Measurements from ENCODE around the gene ACBD4. TPM values are rescaled to one million over a fixed set of nuclear protein-coding genes. Genes with fewer than 3 reads are reported as not detected.

ACBD4 gene
- polyA plus RNA-seq, 1 of the 3 experiments (the other 2 are of a cell fraction), result 15.8 TPM

DNA sequence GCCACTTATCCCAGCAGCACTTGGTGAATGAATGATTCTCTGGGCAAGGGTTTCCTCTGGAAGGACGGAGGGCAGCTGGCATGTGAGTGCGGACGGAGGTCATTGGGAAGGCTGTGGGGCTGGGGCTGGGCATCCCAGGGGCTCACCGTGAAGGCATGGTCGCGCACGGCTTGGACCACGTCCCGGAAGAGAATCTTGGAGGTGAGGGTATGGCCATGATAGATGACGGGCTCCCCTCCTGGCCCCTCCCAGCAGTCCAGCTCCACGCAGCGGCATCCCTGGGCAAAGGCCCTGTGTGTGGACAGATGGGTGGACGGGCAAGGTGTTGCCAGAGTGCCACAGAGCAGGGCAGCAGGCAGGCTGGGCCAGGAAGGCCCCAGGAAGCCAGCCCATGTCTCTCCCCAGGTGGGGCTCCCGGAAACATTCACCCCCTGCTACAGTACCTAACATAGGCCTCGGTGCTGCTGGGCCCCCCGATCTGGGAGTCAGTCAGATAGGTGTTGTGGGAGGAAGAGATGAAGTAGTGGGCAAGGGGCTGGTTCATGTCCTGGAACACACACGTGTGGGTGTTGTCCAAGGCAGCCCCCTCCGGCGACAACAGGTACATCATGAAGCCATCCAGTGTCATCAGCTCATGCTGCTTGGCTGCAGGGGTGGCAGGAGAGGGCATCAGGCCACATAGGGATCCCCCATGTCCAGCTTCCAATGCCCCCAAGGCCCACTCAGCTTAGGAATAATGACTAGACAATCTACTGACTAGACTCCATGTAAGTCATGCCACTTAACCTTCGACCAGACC lies 17.4 kb upstream of the ACBD4 start:
- 96% methylated on average over 11 of the region's 20 CpGs for WGBS (ENCODE audit: low lambda C conversion rate)
- POLR2A ChIA-PET, result no interaction called here
- H3K79me2 ChIP-seq (ENCODE audit: insufficient read depth), result peaks cover 18% of the 10 kb centered on the region

DNA sequence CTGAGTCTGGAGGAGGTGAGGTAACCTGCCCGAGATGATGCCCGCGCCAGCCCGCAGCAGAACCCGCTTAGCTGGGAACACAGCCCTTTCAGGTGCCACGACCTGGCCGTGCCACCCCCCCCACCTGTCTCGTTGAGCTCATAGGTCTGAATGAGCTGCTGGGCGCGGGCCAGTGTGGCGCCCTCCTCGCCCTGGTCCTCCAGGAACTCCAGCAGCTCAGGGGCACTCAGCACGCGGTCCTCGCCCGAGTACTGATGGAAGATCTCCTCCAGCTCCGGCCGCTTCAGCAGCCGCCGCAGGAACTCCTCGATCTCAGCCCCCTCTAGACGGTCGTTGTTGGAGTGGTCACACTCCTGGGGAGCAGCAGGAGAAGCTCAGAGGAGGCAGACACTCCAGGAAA lies 16.8 kb upstream of the ACBD4 start:
- TF ChIP-seq TEAD4 (IDR thresholded peaks at IDR 0.05; ENCODE audit: borderline replicate concordance, insufficient read depth) (no peak), MEF2A (IDR thresholded peaks at IDR 0.05; ENCODE audit: borderline replicate concordance, low read depth) (no peak), GABPA (IDR thresholded peaks at IDR 0.05; ENCODE audit: low read depth) (no peak), EP300 (IDR thresholded peaks at IDR 0.05; ENCODE audit: borderline replicate concordance in 1 of 2, low read depth in 1 of 2, low read length in 1 of 2) (no peak), CHD2 (IDR thresholded peaks at IDR 0.05; ENCODE audit: low read length, partially characterized antibody) (no peak), RAD21 (IDR thresholded peaks at IDR 0.05; ENCODE audit: low read length) (no peak), FOXM1 (IDR thresholded peaks at IDR 0.05; ENCODE audit: low read depth) (no peak), SMC3 (IDR thresholded peaks at IDR 0.05; ENCODE audit: low read depth, low read length) (no peak), RXRA (IDR thresholded peaks at IDR 0.05; ENCODE audit: borderline replicate concordance, low read depth) (no peak), GATA2 (CRISPR knock-in tag; IDR thresholded peaks at IDR 0.05) (no peak), NRF1 (IDR thresholded peaks at IDR 0.05; ENCODE audit: low read depth, low read length) (no peak), ELF1 (IDR thresholded peaks at IDR 0.05) (no peak)
- TF ChIP-seq, protein P1, sequence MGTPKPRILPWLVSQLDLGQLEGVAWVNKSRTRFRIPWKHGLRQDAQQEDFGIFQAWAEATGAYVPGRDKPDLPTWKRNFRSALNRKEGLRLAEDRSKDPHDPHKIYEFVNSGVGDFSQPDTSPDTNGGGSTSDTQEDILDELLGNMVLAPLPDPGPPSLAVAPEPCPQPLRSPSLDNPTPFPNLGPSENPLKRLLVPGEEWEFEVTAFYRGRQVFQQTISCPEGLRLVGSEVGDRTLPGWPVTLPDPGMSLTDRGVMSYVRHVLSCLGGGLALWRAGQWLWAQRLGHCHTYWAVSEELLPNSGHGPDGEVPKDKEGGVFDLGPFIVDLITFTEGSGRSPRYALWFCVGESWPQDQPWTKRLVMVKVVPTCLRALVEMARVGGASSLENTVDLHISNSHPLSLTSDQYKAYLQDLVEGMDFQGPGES (IDR thresholded peaks at IDR 0.05; ENCODE audit: low read depth, low read length), result no peak
- TF ChIP-seq, protein P2, sequence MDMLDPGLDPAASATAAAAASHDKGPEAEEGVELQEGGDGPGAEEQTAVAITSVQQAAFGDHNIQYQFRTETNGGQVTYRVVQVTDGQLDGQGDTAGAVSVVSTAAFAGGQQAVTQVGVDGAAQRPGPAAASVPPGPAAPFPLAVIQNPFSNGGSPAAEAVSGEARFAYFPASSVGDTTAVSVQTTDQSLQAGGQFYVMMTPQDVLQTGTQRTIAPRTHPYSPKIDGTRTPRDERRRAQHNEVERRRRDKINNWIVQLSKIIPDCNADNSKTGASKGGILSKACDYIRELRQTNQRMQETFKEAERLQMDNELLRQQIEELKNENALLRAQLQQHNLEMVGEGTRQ (IDR thresholded peaks at IDR 0.05; ENCODE audit: borderline replicate concordance, low read depth, low read length), result no peak
- no peak overlapping the region for H3K9ac ChIP-seq
- no peak for DNase-seq
- POLR2A ChIA-PET, result interaction anchor here (1.5 kb wide), 1 partner anchor 198 kb away, joined by 3 read pairs; no protein-coding TSS in a partner anchor
- H3F3A ChIP-seq (replicated peaks; ENCODE audit: insufficient read depth), result no peaks in the 10 kb centered on the region
- H3K9me3 ChIP-seq, result no peaks in the 10 kb centered on the region
- H3K27me3 ChIP-seq (ENCODE audit: insufficient read depth), result no peaks in the 10 kb centered on the region
- no peak overlapping the region for H3K27ac ChIP-seq (ENCODE audit: low read depth in 2 of 2, low read length in 1 of 2)
- 95% methylated on average over 17 of the region's 23 CpGs for whole genome bisulfite sequencing (ENCODE audit: low lambda C conversion rate)
- no peaks in the 10 kb centered on the region for H3K9me2 ChIP-seq
- H3K4me2 ChIP-seq, result no peak overlapping the region
- CTCF ChIA-PET, result interaction anchor here (1.0 to 9.1 kb wide), 6 partner anchors 10 to 199 kb away, joined by 3 to 169 read pairs (median 6); partner anchors contain the start of genes ACBD4, HEXIM2 and PLCD3
- peaks cover 8 to 29% of the 10 kb centered on the region in 2 experiments; a peak in 3 of 4 replicates for H3K4me1 ChIP-seq (ENCODE audit: control insufficient read depth in 1 of 2, insufficient read depth in 2 of 2, low read depth in 1 of 2, low read length in 1 of 2)
- H2AFZ ChIP-seq (ENCODE audit: low read depth), result no peak overlapping the region
- H3K4me3 ChIP-seq (ENCODE audit: low read depth in 2 of 2, low read length in 1 of 2), result no peak overlapping the region
- no peaks in the 10 kb centered on the region for H4K20me1 ChIP-seq (ENCODE audit: insufficient read depth)
- H3K79me2 ChIP-seq (ENCODE audit: insufficient read depth), result peaks cover 24% of the 10 kb centered on the region
- H3K36me3 ChIP-seq (replicated peaks in 1 of 2; ENCODE audit: control insufficient read depth in 1 of 2, insufficient read depth in 2 of 2, low read length in 1 of 2), result peaks cover 5 to 14% of the 10 kb centered on the region in 2 experiments

More for the DNA sequence above, 17.4 kb upstream of the ACBD4 start:
- Histone ChIP-seq H3K9me3 (no peaks in the 10 kb centered on the region), H3K36me3 (replicated peaks in 1 of 2; ENCODE audit: control insufficient read depth in 1 of 2, insufficient read depth in 2 of 2, low read length in 1 of 2) (peaks cover 5 to 14% of the 10 kb centered on the region in 2 experiments), H3K27me3 (ENCODE audit: insufficient read depth) (no peaks in the 10 kb centered on the region), H3K27ac (ENCODE audit: low read depth in 2 of 2, low read length in 1 of 2) (no peak overlapping the region), H3K4me3 (ENCODE audit: low read depth in 2 of 2, low read length in 1 of 2) (no peak overlapping the region), H3F3A (replicated peaks; ENCODE audit: insufficient read depth) (no peaks in the 10 kb centered on the region), H2AFZ (ENCODE audit: low read depth) (no peak overlapping the region), H4K20me1 (ENCODE audit: insufficient read depth) (no peaks in the 10 kb centered on the region), H3K9ac (no peak overlapping the region), H3K4me2 (no peak overlapping the region), H3K4me1 (ENCODE audit: control insufficient read depth in 1 of 2, insufficient read depth in 2 of 2, low read depth in 1 of 2, low read length in 1 of 2) (peaks cover 2 to 28% of the 10 kb centered on the region in 2 experiments; a peak in 2 of 4 replicates), H3K9me2 (no peaks in the 10 kb centered on the region)
- no peak for DNase-seq
- CTCF ChIA-PET, result interaction anchor here (0.9 to 9.1 kb wide), 9 partner anchors 13 to 198 kb away, joined by 3 to 169 read pairs (median 5); partner anchors contain the start of genes ACBD4 and PLCD3
- TF ChIP-seq GABPA (IDR thresholded peaks at IDR 0.05; ENCODE audit: low read depth) (no peak), FOXM1 (IDR thresholded peaks at IDR 0.05; ENCODE audit: low read depth) (no peak), TEAD4 (IDR thresholded peaks at IDR 0.05; ENCODE audit: borderline replicate concordance, insufficient read depth) (no peak), ELF1 (IDR thresholded peaks at IDR 0.05) (no peak), SMC3 (IDR thresholded peaks at IDR 0.05; ENCODE audit: low read depth, low read length) (no peak), EZH2phosphoT487 (IDR thresholded peaks at IDR 0.05; ENCODE audit: borderline replicate concordance, low read depth) (no peak), MEF2A (IDR thresholded peaks at IDR 0.05; ENCODE audit: borderline replicate concordance, low read depth) (no peak)
- TF ChIP-seq, protein P1 (IDR thresholded peaks at IDR 0.05; ENCODE audit: low read depth, low read length), result no peak
- TF ChIP-seq, protein P2 (IDR thresholded peaks at IDR 0.05; ENCODE audit: borderline replicate concordance, low read depth, low read length), result no peak

Data from SK-N-SH (cell line).